HepG2 (cell line): ENCODE measurements around the gene LSM14B. TPM values are rescaled to one million over a fixed set of nuclear protein-coding genes. Genes with fewer than 3 reads are reported as not detected.

ENCODE experiments used
- ELF1 ChIP-seq: sonication (generic); formaldehyde crosslinking; IDR thresholded peaks from 2 replicates; pipeline ENCODE4 v1.4.0; 2020; ENCODE audit warnings: missing genetic modification reagents
- KAT7 ChIP-seq: IDR thresholded peaks from 2 replicates; pipeline ENCODE4 v1.6.1; 2018; ENCODE audit warnings: borderline replicate concordance, missing compliant biosample characterization
- KLF16 ChIP-seq, 2 experiments: sonication (generic) in 1 of 2; formaldehyde crosslinking in 1 of 2; IDR thresholded peaks; 2 replicates each; pipeline versions ENCODE4 v1.6.1 to v1.8.0; 2016 to 2023; ENCODE audit warnings: missing genetic modification reagents in 2 of 2, missing compliant biosample characterization in 1 of 2
- MAF1 ChIP-seq: sonication (generic); formaldehyde crosslinking; IDR thresholded peaks from 2 replicates; pipeline ENCODE4 v1.5.0; 2020; ENCODE audit warnings: missing genetic modification reagents, borderline replicate concordance
- MIER2 ChIP-seq: IDR thresholded peaks from 2 replicates; pipeline ENCODE4 v1.6.1; 2016; ENCODE audit warnings: missing biosample characterization, missing genetic modification reagents
- NFKBIZ ChIP-seq: IDR thresholded peaks from 2 replicates; pipeline ENCODE4 v1.6.1; 2018; ENCODE audit warnings: missing genetic modification reagents, missing compliant biosample characterization
- PHF21A ChIP-seq: sonication (generic); formaldehyde crosslinking; IDR thresholded peaks from 2 replicates; pipeline ENCODE4 v1.5.0; 2020; ENCODE audit warnings: mild to moderate bottlenecking, missing genetic modification reagents
- RAD51 ChIP-seq: fragments of 450-650 bp; IDR thresholded peaks from 2 replicates; pipeline ENCODE4 v1.6.1; 2016; ENCODE audit warnings: borderline replicate concordance
- RFX3 ChIP-seq: IDR thresholded peaks from 2 replicates; pipeline ENCODE4 v1.6.1; 2016; ENCODE audit warnings: missing biosample characterization, missing genetic modification reagents
- RFXANK ChIP-seq: IDR thresholded peaks from 2 replicates; pipeline ENCODE4 v1.6.1; 2016
- SP2 ChIP-seq: sonication (generic); formaldehyde crosslinking; IDR thresholded peaks from 2 replicates; pipeline ENCODE4 v1.5.1; 2020; ENCODE audit warnings: mild to moderate bottlenecking, missing genetic modification reagents
- TOPORS ChIP-seq: sonication (generic); formaldehyde crosslinking; IDR thresholded peaks from 2 replicates; pipeline ENCODE4 v1.8.0; 2023; ENCODE audit warnings: mild to moderate bottlenecking, missing genetic modification reagents
- ZNF20 ChIP-seq: sonication (generic); formaldehyde crosslinking; IDR thresholded peaks from 2 replicates; pipeline ENCODE4 v1.4.0; 2020; ENCODE audit warnings: mild to moderate bottlenecking, moderate library complexity, missing genetic modification reagents
- ZNF260 ChIP-seq: sonication (generic); formaldehyde crosslinking; IDR thresholded peaks from 2 replicates; pipeline ENCODE4 v1.4.0; 2020; ENCODE audit warnings: missing genetic modification reagents, low read depth, mild to moderate bottlenecking, borderline replicate concordance
- ZNF432 ChIP-seq: sonication (generic); formaldehyde crosslinking; IDR thresholded peaks from 2 replicates; pipeline ENCODE4 v1.5.0; 2020; ENCODE audit warnings: missing genetic modification reagents, mild to moderate bottlenecking, borderline replicate concordance
- ZNF703 ChIP-seq: sonication (generic); formaldehyde crosslinking; IDR thresholded peaks from 2 replicates; pipeline ENCODE4 v1.5.1; 2020; ENCODE audit warnings: missing genetic modification reagents, mild to moderate bottlenecking, moderate library complexity, borderline replicate concordance
- ZNF841 ChIP-seq: sonication (generic); formaldehyde crosslinking; IDR thresholded peaks from 2 replicates; pipeline ENCODE4 v1.8.1; 2023; ENCODE audit warnings: missing genetic modification reagents, borderline replicate concordance
- ZSCAN9 ChIP-seq: IDR thresholded peaks from 2 replicates; pipeline ENCODE4 v1.6.1; 2016; ENCODE audit warnings: borderline replicate concordance
- polyA plus RNA-seq, 8 experiments: library from polyadenylated mRNA; depleted of rRNA in 3 of 8; stranded (reverse) in 7 of 8; unstranded in 1 of 8; fragments of >200 nt; fragmentation: Illumina TruSeq in 4 of 8; extraction: Trizol in 4 of 8; gene quantifications; 2 replicates each; pipeline versions ENCODE4 v1.2.1 to v1.2.3, GENCODE V29; 2011 to 2016; ENCODE audit warnings: low read depth in 4 of 8, missing spikeins in 1 of 8, mixed read lengths in 1 of 8; ENCODE audit not compliant: insufficient read depth in 1 of 8
- total RNA-seq, 5 experiments: library from RNA; depleted of rRNA; stranded (reverse); fragments of >200 nt; fragmentation: Illumina TruSeq; extraction: Trizol; gene quantifications; 2 replicates each; pipeline ENCODE4 v1.2.3, GENCODE V29; 2016; ENCODE audit warnings: low read depth in 1 of 5
- TF ChIP-seq, protein P1 (sequence below): sonication (generic); formaldehyde crosslinking; IDR thresholded peaks from 2 replicates; pipeline ENCODE4 v1.4.0; 2020; ENCODE audit warnings: missing genetic modification reagents, low read depth, mild to moderate bottlenecking, borderline replicate concordance
- TF ChIP-seq, protein P2 (sequence below): sonication (generic); formaldehyde crosslinking; IDR thresholded peaks from 2 replicates; pipeline ENCODE4 v1.4.0; 2020; ENCODE audit warnings: mild to moderate bottlenecking, missing genetic modification reagents
- TF ChIP-seq, protein P3 (sequence below): sonication (generic); formaldehyde crosslinking; IDR thresholded peaks from 2 replicates; pipeline ENCODE4 v1.4.0; 2020; ENCODE audit warnings: missing genetic modification reagents, mild to moderate bottlenecking, borderline replicate concordance
- TF ChIP-seq, protein P4 (sequence below): sonication (generic); formaldehyde crosslinking; conservative IDR thresholded peaks from 2 replicates; pipeline ENCODE4 v1.5.0; 2020; ENCODE audit warnings: missing genetic modification reagents
- TF ChIP-seq, protein P5 (sequence below): IDR thresholded peaks from 2 replicates; pipeline ENCODE4 v1.6.1; 2016; ENCODE audit warnings: control low read depth

The LSM14B gene
- total and polyA plus RNA-seq, 2 of the 13 experiments (the other 11 are each of a cell fraction or from before 2014, with no cell fraction given): 43.3 to 79.2 TPM

DNA sequence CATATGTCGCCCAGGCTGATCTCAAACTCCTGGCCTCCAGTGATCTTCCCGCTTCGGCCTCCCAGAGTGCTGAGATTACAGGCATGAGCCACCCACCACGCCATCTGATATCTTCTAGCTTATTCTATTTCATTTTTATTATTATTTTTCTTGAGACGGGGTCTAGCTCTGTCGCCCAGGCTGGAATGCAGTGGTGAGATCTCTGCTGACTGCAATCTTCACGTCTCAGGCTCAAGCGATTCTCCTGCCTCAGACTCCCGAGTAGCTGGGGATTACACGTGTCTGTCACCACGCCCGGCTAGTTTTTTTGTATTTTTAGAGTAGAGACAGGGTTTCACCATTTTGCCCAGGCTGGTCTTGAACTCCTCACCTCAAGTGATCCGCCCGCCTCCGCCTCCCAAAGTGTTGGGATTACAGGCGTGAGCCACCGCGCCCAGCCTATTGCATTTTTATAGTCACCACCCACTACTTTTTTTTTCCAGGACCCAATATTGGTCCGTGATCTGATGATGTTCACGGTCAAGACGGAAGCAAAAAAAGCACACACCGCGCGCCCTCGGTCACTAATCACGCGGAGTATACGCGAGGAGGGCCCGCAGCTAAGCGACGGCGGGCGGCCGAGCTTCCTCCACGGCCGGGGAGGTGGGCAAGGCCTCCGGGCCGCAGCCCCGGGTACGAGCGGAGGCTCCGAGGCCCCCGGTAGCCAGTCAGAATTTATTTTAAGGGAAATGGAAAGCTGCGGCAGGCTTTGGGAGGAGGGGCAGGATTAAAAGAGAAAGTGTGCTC lies 1.1 kb upstream of the LSM14B start (continued):
- no peak; the same call in 1 of the 2 replicates for TF ChIP-seq MAF1 (CRISPR knock-in tag)
- no peak for TF ChIP-seq PHF21A (CRISPR knock-in tag)
- no peak for TF ChIP-seq ZNF260 (CRISPR knock-in tag)
- TF ChIP-seq, protein P1, sequence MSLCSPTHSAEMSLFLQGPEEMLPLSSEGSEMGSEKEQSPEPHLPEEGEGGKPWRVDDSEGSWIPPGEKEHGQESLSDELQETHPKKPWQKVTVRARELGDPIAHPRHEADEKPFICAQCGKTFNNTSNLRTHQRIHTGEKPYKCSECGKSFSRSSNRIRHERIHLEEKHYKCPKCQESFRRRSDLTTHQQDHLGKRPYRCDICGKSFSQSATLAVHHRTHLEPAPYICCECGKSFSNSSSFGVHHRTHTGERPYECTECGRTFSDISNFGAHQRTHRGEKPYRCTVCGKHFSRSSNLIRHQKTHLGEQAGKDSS (CRISPR knock-in tag): no peak
- TF ChIP-seq ZNF841 (CRISPR knock-in tag): no peak; the same call in 1 of the 2 replicates
- 0 out of 4 replicates have a peak, but pooled peaks of 1 of the 2 experiments have one; percentile 43 for TF ChIP-seq KLF16 (CRISPR knock-in tag; IDR thresholded peaks at IDR 0.05)
- no peak for TF ChIP-seq ZNF432 (CRISPR knock-in tag)
- TF ChIP-seq, protein P2, sequence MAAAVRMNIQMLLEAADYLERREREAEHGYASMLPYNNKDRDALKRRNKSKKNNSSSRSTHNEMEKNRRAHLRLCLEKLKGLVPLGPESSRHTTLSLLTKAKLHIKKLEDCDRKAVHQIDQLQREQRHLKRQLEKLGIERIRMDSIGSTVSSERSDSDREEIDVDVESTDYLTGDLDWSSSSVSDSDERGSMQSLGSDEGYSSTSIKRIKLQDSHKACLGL (CRISPR knock-in tag): no peak
- no peak for TF ChIP-seq ELF1
- TF ChIP-seq, protein P3, sequence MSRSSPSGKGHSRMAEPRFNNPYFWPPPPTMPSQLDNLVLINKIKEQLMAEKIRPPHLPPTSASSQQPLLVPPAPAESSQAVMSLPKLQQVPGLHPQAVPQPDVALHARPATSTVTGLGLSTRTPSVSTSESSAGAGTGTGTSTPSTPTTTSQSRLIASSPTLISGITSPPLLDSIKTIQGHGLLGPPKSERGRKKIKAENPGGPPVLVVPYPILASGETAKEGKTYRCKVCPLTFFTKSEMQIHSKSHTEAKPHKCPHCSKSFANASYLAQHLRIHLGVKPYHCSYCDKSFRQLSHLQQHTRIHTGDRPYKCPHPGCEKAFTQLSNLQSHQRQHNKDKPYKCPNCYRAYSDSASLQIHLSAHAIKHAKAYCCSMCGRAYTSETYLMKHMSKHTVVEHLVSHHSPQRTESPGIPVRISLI: peak; percentile 87
- TF ChIP-seq MIER2 (CRISPR knock-in tag): 0 out of 2 replicates have a peak, but pooled peaks have one; percentile 6
- TF ChIP-seq NFKBIZ: 0 out of 2 replicates have a peak, but pooled peaks have one; percentile 11
- no peak for TF ChIP-seq RAD51
- TF ChIP-seq RFXANK (CRISPR knock-in tag): peak; percentile 56; the same call in 1 of the 2 replicates
- TF ChIP-seq RFX3 (CRISPR knock-in tag): no peak
- TF ChIP-seq ZNF20 (CRISPR knock-in tag): no peak
- no peak for TF ChIP-seq ZNF703 (CRISPR knock-in tag)
- TF ChIP-seq, protein P4, sequence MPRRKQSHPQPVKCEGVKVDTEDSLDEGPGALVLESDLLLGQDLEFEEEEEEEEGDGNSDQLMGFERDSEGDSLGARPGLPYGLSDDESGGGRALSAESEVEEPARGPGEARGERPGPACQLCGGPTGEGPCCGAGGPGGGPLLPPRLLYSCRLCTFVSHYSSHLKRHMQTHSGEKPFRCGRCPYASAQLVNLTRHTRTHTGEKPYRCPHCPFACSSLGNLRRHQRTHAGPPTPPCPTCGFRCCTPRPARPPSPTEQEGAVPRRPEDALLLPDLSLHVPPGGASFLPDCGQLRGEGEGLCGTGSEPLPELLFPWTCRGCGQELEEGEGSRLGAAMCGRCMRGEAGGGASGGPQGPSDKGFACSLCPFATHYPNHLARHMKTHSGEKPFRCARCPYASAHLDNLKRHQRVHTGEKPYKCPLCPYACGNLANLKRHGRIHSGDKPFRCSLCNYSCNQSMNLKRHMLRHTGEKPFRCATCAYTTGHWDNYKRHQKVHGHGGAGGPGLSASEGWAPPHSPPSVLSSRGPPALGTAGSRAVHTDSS (CRISPR knock-in tag): no peak
- TF ChIP-seq SP2: no peak
- 0 out of 2 replicates have a peak, but pooled peaks have one; percentile 49 for TF ChIP-seq KAT7
- TF ChIP-seq, protein P5, sequence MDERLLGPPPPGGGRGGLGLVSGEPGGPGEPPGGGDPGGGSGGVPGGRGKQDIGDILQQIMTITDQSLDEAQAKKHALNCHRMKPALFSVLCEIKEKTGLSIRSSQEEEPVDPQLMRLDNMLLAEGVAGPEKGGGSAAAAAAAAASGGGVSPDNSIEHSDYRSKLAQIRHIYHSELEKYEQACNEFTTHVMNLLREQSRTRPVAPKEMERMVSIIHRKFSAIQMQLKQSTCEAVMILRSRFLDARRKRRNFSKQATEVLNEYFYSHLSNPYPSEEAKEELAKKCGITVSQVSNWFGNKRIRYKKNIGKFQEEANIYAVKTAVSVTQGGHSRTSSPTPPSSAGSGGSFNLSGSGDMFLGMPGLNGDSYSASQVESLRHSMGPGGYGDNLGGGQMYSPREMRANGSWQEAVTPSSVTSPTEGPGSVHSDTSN (CRISPR knock-in tag): no peak
- no peak; the same call in 1 of the 2 replicates for TF ChIP-seq TOPORS (CRISPR knock-in tag)
- no peak for TF ChIP-seq ZSCAN9 (CRISPR knock-in tag)
